HepG2 (cell line): ENCODE data around the gene ATP6V0A1. TPM values are rescaled to one million over a fixed set of nuclear protein-coding genes. Genes with fewer than 3 reads are reported as not detected.

Experiments
- ATAC-seq: fragments of 200-7000 bp; cut with Tn5 transposase; 3 replicates; pipeline ENCODE4 v1.9.1; 2020; ENCODE audit warnings: mild to moderate bottlenecking, moderate library complexity
- BruUV-seq: library from RNA; stranded (reverse); fragments of 400-500 nt; replicated peaks from 2 replicates; lab custom pipeline; 2021; lab: Mats Ljungman, UMichigan
- CTCF ChIA-PET: fragments of 300-600 bp; formaldehyde crosslinking; extraction: SDS; loops from one replicate; lab custom pipeline; 2021; ENCODE audit warnings: low total read pairs, inconsistent platforms, low intra/inter-chr PET ratio; lab: Yijun Ruan, JAX
- POLR2A ChIA-PET: fragments of 350-600 bp; sonication (Branson Sonifier 250); formaldehyde crosslinking; loops from one replicate; lab custom pipeline; 2020; ENCODE audit warnings: antibody characterized with exemption, inconsistent platforms; lab: Yijun Ruan, JAX
- DNase-seq: peaks from one replicate; pipeline ENCODE4 v3.0.0-alpha.2; 2015; ENCODE audit warnings: low spot score
- FAIRE-seq: peaks from 3 replicates; lab custom pipeline; 2011; peaks lifted over from hg19 to GRCh38; lab: Jason Lieb, UNC
- H2AFZ ChIP-seq: one replicate; pipeline ENCODE4 v1.6.1; 2011; ENCODE audit warnings: low read length, inconsistent platforms
- H3K27ac ChIP-seq: fragments of 300-600 bp; 3 replicates; pipeline ENCODE4 v1.8.0; 2011; ENCODE audit warnings: mixed run types, mild to moderate bottlenecking, mixed read lengths, low read length, inconsistent platforms; ENCODE audit not compliant: insufficient read depth; ENCODE audit errors: extremely low read length
- H3K27me3 ChIP-seq, 2 experiments: fragments of 200-600 bp in 1 of 2; 2 replicates in 1 of 2; 3 replicates in 1 of 2; pipeline versions ENCODE4 v1.6.0 to v1.8.0; 2011; ENCODE audit warnings: low read length in 2 of 2, mild to moderate bottlenecking in 2 of 2, moderate library complexity in 2 of 2, inconsistent platforms in 1 of 2; ENCODE audit not compliant: insufficient read depth in 2 of 2, control insufficient read depth in 1 of 2
- H3K36me3 ChIP-seq, 2 experiments: fragments of 200-600 bp in 1 of 2; replicated peaks in 1 of 2; 2 replicates in 1 of 2; 3 replicates in 1 of 2; pipeline versions ENCODE4 v1.5.1 to v1.8.0; 2011; ENCODE audit warnings: low read length in 2 of 2, inconsistent platforms in 1 of 2; ENCODE audit not compliant: insufficient read depth in 2 of 2, control insufficient read depth in 1 of 2
- H3K4me1 ChIP-seq: 2 replicates; pipeline ENCODE4 v1.5.1; 2012; ENCODE audit warnings: low read length, inconsistent platforms; ENCODE audit not compliant: insufficient read depth
- H3K4me2 ChIP-seq: 2 replicates; pipeline ENCODE4 v1.6.0; 2011; ENCODE audit warnings: low read depth, low read length, inconsistent platforms
- H3K4me3 ChIP-seq, 3 experiments: fragments of 200-600 bp in 1 of 3; sonication (generic), shearing (Covaris generic) in 1 of 3; replicated peaks in 1 of 3; 2 replicates each; pipeline ENCODE4 v1.5.1; 2011 to 2016; ENCODE audit warnings: low read length in 3 of 3, inconsistent platforms in 2 of 3, low read depth in 2 of 3, mild to moderate bottlenecking in 2 of 3, control low read depth in 1 of 3, mixed read lengths in 1 of 3; ENCODE audit not compliant: insufficient read depth in 1 of 3
- H3K79me2 ChIP-seq: one replicate; pipeline ENCODE4 v1.6.1; 2011; ENCODE audit warnings: low read length, inconsistent platforms; ENCODE audit not compliant: insufficient read depth
- H3K9ac ChIP-seq: 2 replicates; pipeline ENCODE4 v1.6.0; 2011; ENCODE audit warnings: mild to moderate bottlenecking, low read depth, low read length, inconsistent platforms; ENCODE audit not compliant: insufficient read depth
- H3K9me3 ChIP-seq: 2 replicates; pipeline ENCODE4 v1.5.1; 2012; ENCODE audit warnings: mild to moderate bottlenecking, low read length
- H4K20me1 ChIP-seq: 2 replicates; pipeline ENCODE4 v1.6.0; 2011; ENCODE audit warnings: inconsistent platforms, mild to moderate bottlenecking, low read length, moderate library complexity; ENCODE audit not compliant: insufficient read depth
- ATAD3A ChIP-seq: sonication (generic); formaldehyde crosslinking; IDR thresholded peaks from 2 replicates; pipeline ENCODE4 v1.4.0; 2020; ENCODE audit warnings: missing genetic modification reagents
- FOXA3 ChIP-seq: IDR thresholded peaks from 2 replicates; pipeline ENCODE4 v1.6.1; 2016; ENCODE audit warnings: missing genetic modification reagents, missing compliant biosample characterization
- ISX ChIP-seq: sonication (generic); formaldehyde crosslinking; conservative IDR thresholded peaks from 2 replicates; pipeline ENCODE4 v1.5.0; 2020; ENCODE audit warnings: missing genetic modification reagents
- MEF2D ChIP-seq: sonication (generic); formaldehyde crosslinking; IDR thresholded peaks from 2 replicates; pipeline ENCODE4 v1.5.1; 2020; ENCODE audit warnings: mild to moderate bottlenecking, missing genetic modification reagents
- NCOR1 ChIP-seq: fragments of 200-600 bp; sonication (generic); IDR thresholded peaks from 2 replicates; pipeline ENCODE4 v1.7.0; 2017; ENCODE audit warnings: antibody characterized with exemption, low read length, borderline replicate concordance
- ZBTB40 ChIP-seq, 2 experiments: fragments of 450-650 bp in 1 of 2; sonication (generic) in 1 of 2; formaldehyde crosslinking in 1 of 2; IDR thresholded peaks; 2 replicates each; pipeline versions ENCODE4 v1.6.1 to v1.8.0; 2016 to 2022; ENCODE audit warnings: antibody characterized with exemption in 1 of 2, mild to moderate bottlenecking in 1 of 2, missing genetic modification reagents in 1 of 2
- ZNF572 ChIP-seq: sonication (generic); formaldehyde crosslinking; IDR thresholded peaks from 2 replicates; pipeline ENCODE4 v1.5.1; 2020; ENCODE audit warnings: mild to moderate bottlenecking, missing genetic modification reagents
- WGBS: methylation state at CpG from one replicate; pipeline ENCODE4 v1.1.6; 2017; ENCODE audit warnings: low lambda C conversion rate; 5-methylcytosine and 5-hydroxymethylcytosine counted together
- in situ Hi-C: cut with HindIII; loops from 2 replicates; pipeline ENCODE4 v1.10.0; 2017; ENCODE audit warnings: low pct_unique_long_range_greater_than_20kb; ENCODE audit not compliant: extremely low pct_ligation_motif_present
- intact Hi-C: fragments of 100-400 bp; cut with micrococcal nuclease; formaldehyde crosslinking; loops from one replicate; pipeline ENCODE4 v1.10.0; 2022; ENCODE audit not compliant: unreplicated experiment
- polyA plus RNA-seq, 8 experiments: library from polyadenylated mRNA; depleted of rRNA in 3 of 8; stranded (reverse) in 7 of 8; unstranded in 1 of 8; fragments of >200 nt; fragmentation: Illumina TruSeq in 4 of 8; extraction: Trizol in 4 of 8; gene quantifications; 2 replicates each; pipeline versions ENCODE4 v1.2.1 to v1.2.3, GENCODE V29; 2011 to 2016; ENCODE audit warnings: low read depth in 4 of 8, missing spikeins in 1 of 8, mixed read lengths in 1 of 8; ENCODE audit not compliant: insufficient read depth in 1 of 8
- total RNA-seq, 5 experiments: library from RNA; depleted of rRNA; stranded (reverse); fragments of >200 nt; fragmentation: Illumina TruSeq; extraction: Trizol; gene quantifications; 2 replicates each; pipeline ENCODE4 v1.2.3, GENCODE V29; 2016; ENCODE audit warnings: low read depth in 1 of 5
- TF ChIP-seq, protein P1 (sequence below): sonication (generic); formaldehyde crosslinking; IDR thresholded peaks from 2 replicates; pipeline ENCODE4 v1.5.0; 2020; ENCODE audit warnings: mild to moderate bottlenecking, missing genetic modification reagents, borderline replicate concordance
- TF ChIP-seq, protein P2 (sequence below): IDR thresholded peaks from 2 replicates; pipeline ENCODE4 v1.6.1; 2018; ENCODE audit warnings: missing genetic modification reagents

The ATP6V0A1 gene
- total and polyA plus RNA-seq, 2 of the 13 experiments (the other 11 are each of a cell fraction or from before 2014, with no cell fraction given) = 27.9 to 54.1 TPM

DNA sequence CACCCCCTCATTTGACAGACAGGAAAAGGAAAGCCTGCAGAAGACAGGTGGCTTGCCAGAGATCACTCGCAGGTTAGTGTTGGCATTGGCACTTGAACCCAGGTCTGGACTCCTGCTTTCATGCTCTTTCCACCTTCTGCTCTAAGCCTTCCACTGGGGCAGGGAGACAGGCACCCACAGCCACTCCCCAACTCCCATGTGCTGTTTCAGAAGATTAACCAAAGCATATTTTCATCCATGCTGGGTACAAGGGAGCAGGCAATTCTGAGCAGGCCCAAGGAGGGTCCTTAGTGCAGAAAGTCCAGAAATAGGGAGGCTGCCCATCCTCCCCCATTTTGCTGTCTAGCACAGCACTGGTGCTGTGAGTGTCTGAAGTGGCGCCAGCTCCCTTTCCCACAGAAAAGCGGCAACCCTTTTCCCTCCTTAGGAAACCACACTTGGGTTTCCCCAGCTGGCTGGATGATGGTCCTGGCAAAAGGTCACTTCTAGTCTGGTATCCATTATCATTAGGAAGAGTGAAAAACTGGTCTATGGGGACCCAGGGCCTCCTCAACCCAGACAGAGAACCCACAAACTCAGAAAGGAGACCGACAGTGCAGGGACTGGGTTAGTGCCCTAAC lies 33.6 kb upstream of the ATP6V0A1 start:
- ATAC-seq (no peak), FAIRE-seq (no peak), DNase-seq (no peak)
- in situ Hi-C loops = loop anchor here (5.0 kb wide), 1 partner anchor 92 kb away; no protein-coding TSS in a partner anchor
- Histone ChIP-seq H3K27ac (no peak overlapping the region), H3K4me3 (no peak overlapping the region), H3K9me3 (no peaks in the 10 kb centered on the region), H3K9ac (no peak overlapping the region), H4K20me1 (no peaks in the 10 kb centered on the region), H2AFZ (no peak overlapping the region), H3K36me3 (no peaks in the 10 kb centered on the region), H3K4me2 (no peak overlapping the region), H3K4me1 (peaks cover 67% of the 10 kb centered on the region), H3K79me2 (peaks cover 10% of the 10 kb centered on the region), H3K27me3 (no peaks in the 10 kb centered on the region; a peak in 1 of 5 replicates)
- intact Hi-C loops = loop anchor here (10.0 kb wide), 1 partner anchor 60 kb away; no protein-coding TSS in a partner anchor
- POLR2A ChIA-PET = no interaction called here
- CTCF ChIA-PET = no interaction called here
- 58% methylated on average over 4 of the region's 4 CpGs for WGBS
- BruUV-seq = no TSS peak
- TF ChIP-seq ATAD3A (CRISPR knock-in tag) (no peak), ZBTB40 (IDR thresholded peaks at IDR 0.05) (no peak), ZBTB40 (CRISPR knock-in tag; IDR thresholded peaks at IDR 0.05) (no peak), FOXA3 (CRISPR knock-in tag) (no peak), ISX (no peak), MEF2D (CRISPR knock-in tag) (no peak), NCOR1 (no peak), ZNF572 (CRISPR knock-in tag) (no peak)
- TF ChIP-seq, protein P1, sequence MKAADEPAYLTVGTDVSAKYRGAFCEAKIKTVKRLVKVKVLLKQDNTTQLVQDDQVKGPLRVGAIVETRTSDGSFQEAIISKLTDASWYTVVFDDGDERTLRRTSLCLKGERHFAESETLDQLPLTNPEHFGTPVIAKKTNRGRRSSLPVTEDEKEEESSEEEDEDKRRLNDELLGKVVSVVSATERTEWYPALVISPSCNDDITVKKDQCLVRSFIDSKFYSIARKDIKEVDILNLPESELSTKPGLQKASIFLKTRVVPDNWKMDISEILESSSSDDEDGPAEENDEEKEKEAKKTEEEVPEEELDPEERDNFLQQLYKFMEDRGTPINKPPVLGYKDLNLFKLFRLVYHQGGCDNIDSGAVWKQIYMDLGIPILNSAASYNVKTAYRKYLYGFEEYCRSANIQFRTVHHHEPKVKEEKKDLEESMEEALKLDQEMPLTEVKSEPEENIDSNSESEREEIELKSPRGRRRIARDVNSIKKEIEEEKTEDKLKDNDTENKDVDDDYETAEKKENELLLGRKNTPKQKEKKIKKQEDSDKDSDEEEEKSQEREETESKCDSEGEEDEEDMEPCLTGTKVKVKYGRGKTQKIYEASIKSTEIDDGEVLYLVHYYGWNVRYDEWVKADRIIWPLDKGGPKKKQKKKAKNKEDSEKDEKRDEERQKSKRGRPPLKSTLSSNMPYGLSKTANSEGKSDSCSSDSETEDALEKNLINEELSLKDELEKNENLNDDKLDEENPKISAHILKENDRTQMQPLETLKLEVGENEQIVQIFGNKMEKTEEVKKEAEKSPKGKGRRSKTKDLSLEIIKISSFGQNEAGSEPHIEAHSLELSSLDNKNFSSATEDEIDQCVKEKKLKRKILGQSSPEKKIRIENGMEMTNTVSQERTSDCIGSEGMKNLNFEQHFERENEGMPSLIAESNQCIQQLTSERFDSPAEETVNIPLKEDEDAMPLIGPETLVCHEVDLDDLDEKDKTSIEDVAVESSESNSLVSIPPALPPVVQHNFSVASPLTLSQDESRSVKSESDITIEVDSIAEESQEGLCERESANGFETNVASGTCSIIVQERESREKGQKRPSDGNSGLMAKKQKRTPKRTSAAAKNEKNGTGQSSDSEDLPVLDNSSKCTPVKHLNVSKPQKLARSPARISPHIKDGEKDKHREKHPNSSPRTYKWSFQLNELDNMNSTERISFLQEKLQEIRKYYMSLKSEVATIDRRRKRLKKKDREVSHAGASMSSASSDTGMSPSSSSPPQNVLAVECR = no peak
- TF ChIP-seq, protein P2, sequence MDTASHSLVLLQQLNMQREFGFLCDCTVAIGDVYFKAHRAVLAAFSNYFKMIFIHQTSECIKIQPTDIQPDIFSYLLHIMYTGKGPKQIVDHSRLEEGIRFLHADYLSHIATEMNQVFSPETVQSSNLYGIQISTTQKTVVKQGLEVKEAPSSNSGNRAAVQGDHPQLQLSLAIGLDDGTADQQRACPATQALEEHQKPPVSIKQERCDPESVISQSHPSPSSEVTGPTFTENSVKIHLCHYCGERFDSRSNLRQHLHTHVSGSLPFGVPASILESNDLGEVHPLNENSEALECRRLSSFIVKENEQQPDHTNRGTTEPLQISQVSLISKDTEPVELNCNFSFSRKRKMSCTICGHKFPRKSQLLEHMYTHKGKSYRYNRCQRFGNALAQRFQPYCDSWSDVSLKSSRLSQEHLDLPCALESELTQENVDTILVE (CRISPR knock-in tag) = no peak
